ENCODE data around the gene OR4B1.
"Not testable (repeated sequence)": the region's sequence is repeated elsewhere in the genome, so short reads cannot be mapped to it uniquely, and the experiment has no call there.

The OR4B1 gene, protein sequence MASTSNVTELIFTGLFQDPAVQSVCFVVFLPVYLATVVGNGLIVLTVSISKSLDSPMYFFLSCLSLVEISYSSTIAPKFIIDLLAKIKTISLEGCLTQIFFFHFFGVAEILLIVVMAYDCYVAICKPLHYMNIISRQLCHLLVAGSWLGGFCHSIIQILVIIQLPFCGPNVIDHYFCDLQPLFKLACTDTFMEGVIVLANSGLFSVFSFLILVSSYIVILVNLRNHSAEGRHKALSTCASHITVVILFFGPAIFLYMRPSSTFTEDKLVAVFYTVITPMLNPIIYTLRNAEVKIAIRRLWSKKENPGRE

DNA sequence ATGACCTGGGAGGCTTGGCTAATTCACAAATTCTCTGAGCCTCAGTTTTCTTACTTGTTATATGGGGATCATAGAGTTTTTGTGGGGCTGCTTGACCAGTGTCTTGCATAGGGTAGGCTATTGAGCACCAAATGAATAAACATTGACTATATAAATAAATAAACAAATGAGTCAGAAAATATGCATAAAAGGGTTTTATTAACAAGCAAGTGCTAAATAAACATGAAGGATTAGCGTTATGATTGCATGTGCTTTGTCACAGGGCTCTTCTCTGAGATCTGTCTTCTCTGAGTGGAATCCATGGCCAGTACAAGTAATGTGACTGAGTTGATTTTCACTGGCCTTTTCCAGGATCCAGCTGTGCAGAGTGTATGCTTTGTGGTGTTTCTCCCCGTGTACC, at the start of gene OR4B1:
Gene OR4B1 (plus strand): TSS at position 301 of the 400 bp plus-strand sequence. CDS start 0 bp downstream, at position 301.
- DNase-seq = no peak

DNA sequence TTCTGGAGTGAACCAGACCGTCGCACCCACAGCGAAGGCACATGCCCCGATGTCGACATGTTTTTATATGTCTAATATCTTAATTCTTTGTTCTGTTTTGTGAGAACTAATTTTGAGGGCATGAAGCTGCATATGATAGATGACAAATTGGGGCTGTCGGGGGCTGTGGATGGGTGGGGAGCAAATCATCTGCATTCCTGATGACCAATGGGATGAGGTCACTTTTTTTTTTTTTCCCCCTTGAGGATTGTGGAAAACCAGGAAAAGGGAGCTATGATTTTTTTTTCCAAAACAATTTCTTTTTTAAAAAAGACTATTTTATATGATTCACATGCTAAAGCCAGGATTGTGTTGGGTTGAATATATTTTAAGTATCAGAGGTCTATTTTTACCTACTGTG, 49.2 kb upstream of the OR4B1 start:
- DNase-seq = no peak

DNA sequence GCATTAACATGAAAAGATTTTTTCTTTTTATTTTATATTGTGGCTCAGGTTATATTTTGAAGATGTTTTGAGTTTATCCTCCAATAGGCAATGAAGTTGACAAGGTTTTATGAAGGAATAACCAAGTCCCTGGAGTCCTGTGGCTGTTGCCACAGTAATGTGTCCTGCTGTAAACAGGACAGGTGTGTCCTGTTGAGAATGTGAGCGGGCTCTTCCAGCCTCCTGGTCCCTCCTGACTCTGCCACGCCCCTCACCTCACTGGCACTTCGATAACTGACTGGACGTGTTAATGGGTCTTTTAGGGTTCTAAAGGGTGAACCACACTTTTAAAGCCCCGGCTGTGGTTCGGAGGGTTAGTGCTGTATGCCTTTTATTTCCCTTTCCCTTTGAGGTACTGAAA, 47.8 kb upstream of the OR4B1 start:
- DNase-seq = no peak

DNA sequence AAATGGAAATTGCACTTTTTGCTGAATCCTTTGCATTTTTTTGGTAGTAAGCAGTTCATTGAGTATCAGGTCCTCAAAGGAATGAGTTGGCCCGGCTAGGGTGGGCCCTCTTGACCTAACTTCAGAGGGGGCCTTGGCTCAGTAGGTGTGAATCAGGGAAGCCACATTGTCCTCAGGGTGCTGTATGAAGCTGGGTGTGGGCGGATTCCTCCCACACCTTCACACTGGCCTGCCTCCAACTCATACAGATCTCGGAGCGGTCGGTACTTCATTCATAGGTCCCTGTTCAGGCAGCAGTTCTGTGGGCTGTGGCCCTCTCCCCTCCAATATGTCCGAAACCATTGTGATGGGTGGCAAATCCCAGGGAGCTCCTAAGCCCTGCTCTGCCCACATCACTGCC, 47.4 kb upstream of the OR4B1 start:
- no peak for DNase-seq

DNA sequence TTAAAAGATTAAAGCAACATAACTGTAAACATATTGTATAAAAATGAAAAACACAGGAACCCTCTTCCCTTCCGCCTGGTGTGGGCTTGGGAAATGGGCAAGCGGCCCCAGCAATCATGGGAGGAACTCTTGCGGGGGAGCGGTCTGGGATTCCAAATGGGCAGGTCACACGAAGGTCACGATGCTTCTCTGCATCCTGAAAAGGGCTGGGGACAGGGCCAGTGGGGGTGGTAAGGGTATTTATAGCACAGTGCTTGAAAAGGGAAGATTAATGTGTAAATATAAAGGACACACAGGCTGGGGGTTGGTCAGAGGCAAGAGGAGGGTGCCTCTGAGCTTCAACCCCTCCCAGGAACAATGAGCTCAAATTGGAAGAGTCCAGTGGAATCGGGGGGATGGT, 46.9 kb upstream of the OR4B1 start:
- DNase-seq = no peak

DNA sequence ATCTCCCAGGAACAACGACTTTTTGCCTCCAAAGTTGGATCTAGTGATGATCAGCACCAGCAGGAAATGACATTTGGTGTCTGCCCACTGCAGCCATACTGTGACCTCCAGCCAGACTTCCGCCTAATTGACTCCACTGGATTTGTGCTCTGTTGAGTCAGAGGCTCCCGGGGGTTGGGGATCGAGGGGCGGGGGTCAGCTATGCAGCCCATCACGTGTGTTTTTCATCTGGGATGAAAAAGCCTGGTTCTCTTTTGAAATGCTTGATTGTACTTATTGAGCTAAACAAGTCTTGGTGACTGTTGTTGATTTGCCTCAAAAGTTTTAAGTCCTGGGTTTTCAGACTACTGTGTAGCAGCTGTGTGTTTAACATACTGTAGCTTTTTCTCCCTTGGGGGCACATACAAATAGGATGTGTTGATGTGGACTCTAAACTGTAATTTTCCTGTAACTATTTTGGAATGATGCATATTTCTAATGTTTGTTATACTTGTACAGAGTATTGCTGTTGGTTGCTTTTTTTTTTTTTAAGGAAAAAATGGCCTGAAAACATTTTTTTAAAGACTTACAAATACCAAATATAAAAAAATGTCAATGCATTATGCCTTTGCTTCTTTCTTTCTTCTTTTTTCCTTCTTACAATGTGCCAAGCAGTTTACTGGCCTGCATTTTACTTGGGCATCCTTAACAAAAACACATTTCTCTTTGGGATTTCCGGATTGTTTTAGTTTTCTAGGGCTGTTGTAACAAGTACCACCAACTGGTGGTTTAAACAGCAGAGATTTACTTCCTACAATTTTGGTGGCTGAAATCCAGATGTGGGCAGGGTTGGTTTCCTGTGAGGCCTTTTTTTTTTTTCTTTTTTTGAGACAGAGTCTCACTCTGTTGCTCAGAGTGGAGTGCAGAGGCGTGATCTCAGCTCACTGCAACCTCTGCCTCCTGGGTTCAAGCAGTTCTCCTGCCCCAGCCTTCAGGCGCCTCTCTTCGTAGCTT, 46.1 kb upstream of the OR4B1 start:
- no peak for DNase-seq

DNA sequence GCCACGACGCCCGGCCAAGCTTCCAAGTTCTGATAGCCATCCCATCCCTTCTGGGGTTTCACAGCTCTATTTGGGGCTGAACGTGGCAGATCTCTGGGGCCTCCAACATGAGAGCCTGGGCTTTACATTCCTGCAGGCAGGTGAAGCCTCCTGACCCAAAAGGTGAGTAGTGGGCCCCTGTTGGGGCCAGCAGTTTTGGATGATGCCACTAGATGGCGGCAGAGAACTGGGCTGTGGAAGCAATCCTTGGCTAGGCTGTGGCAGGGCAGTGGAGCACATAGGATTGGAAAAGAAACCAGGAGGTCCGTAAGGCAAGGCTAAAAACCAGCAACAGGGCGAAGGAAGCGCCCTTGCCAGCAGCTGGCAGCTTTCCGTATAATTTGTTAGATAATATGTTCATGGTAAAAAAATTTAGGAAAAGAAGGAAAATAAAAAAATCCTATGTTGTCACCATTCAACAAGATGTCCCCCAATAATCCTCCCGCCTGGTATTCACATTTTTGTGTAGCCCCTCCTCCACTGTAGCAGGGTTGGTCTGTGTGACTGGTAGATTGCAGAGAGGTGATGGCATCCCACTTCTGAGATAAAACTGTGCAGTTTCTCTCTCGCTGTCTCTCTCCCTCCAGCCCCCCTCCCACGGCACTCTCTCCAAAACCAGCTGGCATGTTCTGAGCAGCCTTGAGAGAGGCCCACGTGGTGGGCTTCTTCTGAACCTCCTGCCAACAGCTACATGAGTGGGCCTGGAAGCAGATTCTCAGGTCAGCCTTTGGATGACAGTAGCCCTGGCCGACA, 43.6 kb upstream of the OR4B1 start:
- DNase-seq = peak; percentile 6

DNA sequence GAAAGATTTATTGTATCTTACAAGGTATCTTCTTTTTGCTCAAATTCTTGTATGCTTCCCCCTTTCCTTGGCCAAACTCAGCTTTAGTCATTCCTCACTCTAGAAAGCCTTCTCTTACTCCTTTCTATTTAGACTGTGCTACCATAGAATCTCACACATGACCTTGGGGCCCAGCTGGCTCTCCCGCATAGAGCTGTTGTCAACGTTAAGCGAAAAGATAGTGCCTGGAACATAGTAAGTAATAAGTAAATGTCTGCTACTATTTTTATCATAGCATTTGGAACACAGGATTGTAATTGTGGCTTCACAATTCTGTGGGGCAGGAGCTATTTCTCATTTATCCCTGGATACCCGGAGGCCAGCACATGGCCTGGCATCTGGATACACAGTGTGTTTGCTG, 38.9 kb upstream of the OR4B1 start:
- no peak for DNase-seq

DNA sequence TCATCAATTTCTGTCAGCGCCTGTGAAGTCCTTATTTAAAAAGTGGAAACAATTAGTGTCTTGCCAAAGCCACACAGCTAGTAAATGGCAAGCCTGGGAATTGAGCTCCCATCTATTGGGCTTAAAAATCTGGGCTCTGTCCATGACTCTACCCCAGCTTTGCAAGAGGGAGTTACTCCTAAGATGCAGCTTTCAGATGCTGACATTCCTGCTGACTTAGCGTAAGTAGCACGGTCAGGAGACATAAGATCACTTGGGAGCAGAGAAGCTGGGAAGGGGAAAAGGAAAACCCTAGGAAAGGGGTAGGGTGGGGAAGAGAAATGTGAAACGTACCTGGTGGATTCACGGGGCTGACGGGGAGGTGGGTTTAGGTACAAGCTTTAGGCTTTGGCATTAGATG, 36.0 kb upstream of the OR4B1 start:
- DNase-seq = no peak

DNA sequence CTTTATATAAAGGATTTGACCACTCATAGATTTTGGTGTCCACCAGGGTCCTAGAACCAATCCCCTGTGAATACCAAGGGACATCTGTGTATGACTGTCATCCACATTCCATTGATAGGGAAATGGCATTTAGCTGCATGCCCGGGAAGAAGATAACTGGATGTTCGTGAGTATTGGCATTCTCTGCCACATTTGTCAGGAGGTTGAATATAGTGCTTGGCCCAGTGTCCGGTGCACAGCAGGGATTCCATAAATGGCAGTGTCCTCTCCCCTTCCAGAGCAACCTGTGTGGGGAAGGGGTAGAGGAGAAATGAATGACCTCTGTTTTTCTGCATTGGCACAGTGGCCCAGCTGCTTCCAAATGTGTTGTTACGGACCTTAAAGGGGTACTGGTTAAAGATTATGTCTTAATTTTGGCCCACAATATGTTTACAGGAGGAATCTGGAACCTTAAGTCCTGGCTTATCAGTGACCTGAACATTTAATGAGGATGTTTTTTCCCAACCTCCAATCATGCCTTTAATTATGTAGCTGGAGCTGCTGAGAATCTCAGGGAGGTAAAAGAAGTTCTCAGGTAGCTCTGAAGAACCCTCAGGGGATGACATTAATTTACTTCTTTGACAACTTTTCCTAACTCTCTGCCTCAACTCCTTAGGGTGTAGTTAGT, 33.6 kb upstream of the OR4B1 start:
- no peak for DNase-seq

DNA sequence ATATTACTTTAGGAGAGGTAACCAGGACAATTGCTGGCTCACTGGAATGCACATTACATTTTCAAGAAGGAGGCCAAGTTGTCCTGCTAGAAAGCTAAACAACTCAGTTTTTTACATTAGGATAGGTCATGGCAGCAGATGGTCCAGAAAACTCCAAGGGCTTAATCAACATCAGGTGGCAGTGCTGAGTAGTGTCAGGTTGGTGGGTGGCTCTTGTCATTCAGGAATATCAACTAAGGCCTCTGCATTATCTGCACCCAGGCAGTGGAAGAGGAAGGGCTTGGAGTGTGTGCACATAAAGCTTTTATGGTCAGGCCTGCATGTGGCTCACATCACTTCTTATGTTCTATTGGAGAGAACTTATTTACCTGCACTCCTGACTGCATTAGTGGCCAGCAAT, 32.2 kb upstream of the OR4B1 start:
- no peak for DNase-seq

DNA sequence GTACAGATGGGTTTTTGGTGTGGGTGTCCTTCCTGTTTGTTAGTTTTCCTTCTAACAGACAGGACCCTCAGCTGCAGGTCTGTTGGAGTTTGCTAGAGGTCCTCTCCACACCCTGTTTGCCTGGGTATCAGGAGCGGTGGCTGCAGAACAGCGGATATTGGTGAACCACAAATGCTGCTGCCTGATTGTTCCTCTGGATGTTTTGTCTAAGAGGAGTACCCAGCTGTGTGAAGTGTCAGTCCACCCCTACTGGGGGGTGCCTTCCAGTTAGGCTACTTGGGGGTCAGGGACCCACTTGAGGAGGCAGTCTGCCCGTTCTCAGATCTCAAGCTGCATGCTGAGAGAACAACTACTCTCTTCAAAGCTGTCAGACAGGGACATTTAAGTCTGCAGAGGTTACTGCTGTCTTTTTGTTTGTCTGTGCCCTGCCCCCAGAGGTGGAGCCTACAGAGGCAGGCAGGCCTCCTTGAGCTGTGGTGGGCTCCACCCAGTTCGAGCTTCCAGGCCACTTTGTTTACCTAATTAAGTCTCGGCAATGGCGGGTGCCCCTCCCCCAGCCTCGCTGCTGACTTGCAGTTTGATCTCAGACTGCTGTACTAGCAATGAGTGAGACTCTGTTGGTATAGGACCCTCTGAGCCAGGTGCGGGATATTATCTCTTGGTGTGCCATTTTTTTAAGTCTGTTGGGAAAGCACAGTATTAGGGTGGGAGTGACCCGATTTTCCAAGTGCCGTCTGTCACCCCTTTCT, 25.5 kb upstream of the OR4B1 start:
- not testable (repeated sequence) for DNase-seq

DNA sequence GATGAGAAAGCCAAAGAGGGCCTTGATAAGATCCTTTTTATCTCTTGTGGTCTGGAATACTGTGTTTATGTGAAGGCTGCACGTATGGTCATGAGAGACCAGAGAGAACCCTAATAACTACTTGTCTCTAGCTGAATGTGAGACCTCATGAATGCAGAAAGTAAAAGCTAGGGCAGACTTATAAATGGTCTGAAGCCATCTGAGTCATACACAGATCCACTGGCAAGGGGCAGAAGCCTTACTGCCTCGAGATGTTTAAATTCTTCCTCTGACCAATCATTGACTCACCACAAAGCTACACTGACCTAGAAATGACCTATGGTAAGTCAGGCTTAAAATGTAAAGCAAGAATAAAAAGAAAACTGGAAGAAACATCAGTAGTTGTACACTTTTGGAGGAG, 22.7 kb upstream of the OR4B1 start:
- no peak for DNase-seq

DNA sequence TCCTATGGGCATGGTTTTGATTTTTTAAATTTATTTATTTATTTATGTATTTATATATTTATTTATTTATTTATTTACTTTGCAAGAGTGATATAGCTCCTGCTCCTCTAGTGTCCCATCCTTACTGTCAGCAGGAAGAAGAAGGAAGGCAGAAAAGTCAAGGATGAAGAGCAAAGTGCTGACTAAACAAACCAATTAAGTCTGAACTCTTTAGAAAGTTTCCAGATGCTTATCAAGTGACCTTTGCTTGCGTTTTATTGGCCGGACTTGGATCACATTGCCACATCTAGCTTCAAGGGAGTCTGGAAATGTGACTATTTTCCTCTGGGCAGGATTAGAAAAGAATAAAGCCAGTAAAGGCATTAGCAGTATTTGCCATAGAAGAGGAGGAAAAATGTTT, 8.7 kb upstream of the OR4B1 start:
- DNase-seq = no peak

DNA sequence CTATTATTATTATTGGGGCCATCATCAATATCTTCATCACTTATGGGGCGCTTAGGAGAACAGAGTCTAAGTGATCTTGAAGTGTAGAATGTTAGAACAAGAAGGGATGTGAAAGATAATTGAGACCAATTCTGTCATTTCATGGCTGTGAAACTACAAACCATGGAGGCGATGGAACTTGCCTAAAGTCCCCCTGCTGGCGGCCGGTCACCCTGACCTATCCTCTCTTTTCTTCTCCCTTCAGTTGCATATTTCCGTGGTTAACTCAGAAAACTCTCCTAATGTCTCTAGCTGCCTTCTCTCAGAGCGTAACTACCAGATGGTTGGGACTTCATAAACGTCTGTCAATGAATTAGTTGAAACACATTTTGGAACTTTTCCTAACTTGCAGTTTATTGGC, 6.6 kb upstream of the OR4B1 start:
- DNase-seq = no peak

DNA sequence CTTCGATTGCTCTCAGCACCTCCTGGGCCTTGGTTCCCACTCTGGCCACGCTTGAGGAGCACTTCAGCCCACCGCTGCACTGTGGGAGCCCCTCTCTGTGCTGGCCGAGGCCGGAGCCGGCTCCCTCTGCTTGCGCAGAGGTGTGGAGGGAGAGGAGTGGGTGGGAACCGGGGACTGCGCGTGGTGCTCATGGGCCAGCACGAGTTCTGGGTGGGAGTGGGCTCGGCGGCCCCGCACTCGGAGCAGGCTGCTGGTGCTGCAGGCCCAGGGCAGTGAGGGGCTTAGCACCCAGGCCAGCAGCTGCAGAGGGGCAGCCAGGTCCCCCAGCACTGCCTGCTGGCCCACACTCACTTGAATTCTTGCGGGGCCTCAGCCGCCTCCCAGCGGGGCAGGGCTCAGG, 12.2 kb downstream of the OR4B1 start:
- no peak for DNase-seq

DNA sequence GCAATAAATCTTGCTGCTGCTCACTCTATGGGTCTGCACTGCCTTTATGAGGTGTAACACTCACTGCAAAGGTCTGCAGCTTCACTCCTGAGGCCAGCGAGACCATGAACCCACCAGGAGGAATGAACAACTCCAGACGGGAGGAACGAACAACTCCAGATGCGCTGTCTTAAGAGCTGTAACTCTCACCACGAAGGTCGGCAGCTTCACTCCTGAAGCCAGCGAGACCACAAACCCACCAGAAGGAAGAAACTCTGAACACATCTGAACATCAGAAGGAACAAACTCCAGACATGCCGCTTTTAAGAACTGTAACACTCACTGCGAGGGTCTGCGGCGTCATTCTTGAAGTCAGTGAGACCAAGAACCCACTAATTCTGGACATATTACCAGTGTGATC, 13.4 kb downstream of the OR4B1 start:
- DNase-seq = not testable (repeated sequence)

DNA sequence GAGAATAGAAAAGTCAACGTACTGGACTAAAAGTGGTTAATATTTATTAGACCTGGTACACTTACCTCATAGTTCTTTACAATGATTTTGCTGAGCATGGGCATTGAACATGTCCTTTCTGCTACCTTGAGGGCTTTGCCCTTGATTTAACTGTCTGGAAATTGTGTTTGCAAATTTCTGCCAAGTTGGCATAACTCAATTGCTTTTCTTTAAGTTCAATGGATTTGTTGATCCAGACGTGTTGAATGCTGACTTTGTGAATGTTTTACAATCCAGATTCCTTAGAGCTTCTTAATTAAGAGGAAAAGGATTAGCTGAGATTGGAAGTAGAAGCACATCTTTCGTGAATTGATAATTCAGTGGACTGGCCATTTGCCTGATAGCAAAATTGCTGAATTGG, 21.1 kb downstream of the OR4B1 start:
- DNase-seq = no peak

DNA sequence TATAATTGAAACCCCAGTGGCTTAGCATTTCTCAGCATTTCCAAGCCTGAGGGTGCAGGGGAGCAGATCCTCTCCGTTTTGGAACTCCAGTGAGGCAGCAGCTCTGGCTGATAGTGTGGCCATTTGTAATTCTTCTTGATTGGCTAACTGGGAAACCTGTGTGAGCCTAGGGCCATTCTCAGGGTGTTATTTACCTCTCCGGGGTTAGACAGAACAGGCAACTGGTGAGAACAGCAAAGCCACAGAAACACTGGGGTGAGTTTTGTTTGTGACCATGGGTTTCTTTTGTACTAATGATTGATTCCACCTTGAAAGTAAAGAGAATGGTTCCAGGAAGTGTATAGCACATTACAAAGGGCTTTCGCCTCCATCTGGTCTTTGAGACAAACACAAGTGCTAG, 25.9 kb downstream of the OR4B1 start:
- DNase-seq = no peak

DNA sequence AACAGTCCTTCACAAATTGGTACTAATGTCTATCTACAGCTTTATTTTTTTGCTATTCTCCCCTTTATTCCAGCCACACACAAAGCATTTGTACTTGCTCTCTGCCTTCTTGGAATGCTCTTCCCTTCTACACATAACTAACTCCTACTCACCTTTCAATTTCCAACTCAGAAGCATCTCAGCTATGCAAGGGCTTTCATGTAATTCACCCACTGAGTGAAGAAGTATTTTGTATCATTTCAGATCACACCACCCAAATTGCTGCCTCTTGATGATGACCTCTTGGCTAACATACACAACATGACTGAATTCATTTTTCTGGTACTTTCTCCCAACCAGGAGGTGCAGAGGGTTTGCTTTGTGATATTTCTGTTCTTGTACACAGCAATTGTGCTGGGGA, 28.2 kb downstream of the OR4B1 start, which contains the start of gene OR4X2:
Gene OR4X2 (plus strand): TSS at position 301 of the 400 bp plus-strand sequence. CDS start 0 bp downstream, at position 301.
- no peak for DNase-seq

DNA sequence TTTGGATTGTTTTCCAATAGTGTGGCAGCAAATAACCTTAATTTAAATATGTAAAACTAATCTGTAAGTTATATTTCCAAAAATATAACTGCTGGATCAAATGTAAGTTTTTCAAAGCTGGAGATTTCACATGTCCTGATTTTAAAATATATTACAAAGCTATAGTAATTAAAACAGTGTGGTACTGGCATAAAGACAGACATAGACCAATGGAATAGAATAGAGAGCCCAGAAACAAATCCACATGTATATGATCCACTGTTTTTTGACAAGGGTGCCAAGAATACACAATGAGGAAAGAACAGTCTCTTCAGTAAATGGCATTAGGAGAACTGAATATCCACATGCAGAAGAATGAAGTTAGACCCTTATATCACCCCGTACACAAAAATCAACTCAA, 32.3 kb downstream of the OR4B1 start:
- DNase-seq = no peak

DNA sequence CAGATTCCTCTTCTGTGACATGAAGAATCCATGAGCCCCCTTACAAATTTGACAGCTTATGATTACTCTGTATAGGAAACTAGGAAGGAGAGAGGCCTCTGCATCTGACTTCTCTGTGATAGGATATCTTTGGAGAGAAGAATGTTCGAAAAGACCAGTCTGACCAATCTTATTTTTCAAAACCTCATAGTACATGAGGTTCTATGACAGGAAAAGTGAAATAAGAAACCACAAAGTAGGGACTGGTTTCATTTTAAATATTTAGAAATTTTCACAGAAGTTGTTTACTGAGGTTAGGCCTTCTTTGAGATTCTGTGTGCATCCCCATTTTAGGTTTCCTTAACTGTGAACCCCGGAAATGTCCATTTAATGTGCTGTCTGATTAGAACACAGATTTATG, 45.0 kb downstream of the OR4B1 start:
- no peak for DNase-seq

Data from GDM1 (cell line).